Mesothelial cell of epicardium (in vitro differentiated cells): Measurements from ENCODE around the gene KPNA1. TPM values are rescaled to one million over a fixed set of nuclear protein-coding genes. Genes with fewer than 3 reads are reported as not detected.

ENCODE experiments used
- DNase-seq, 2 experiments: peaks; one replicate each; pipeline ENCODE4 v3.0.0; 2021; ENCODE audit warnings: low spot score in 2 of 2; ENCODE audit not compliant: unreplicated experiment in 2 of 2
- H3K27ac Mint-ChIP-seq: 2 replicates; pipeline ENCODE4 v1.8.0; 2021; ENCODE audit warnings: mixed read lengths
- H3K27me3 Mint-ChIP-seq: 2 replicates; pipeline ENCODE4 v1.8.0; 2021; ENCODE audit warnings: low read depth, mixed read lengths
- H3K36me3 Mint-ChIP-seq: 2 replicates; pipeline ENCODE4 v1.8.0; 2021; ENCODE audit warnings: mixed read lengths
- H3K4me1 Mint-ChIP-seq: 2 replicates; pipeline ENCODE4 v1.8.0; 2021; ENCODE audit warnings: mixed read lengths
- H3K4me3 Mint-ChIP-seq: 2 replicates; pipeline ENCODE4 v1.8.0; 2021; ENCODE audit warnings: mild to moderate bottlenecking, moderate library complexity, mixed read lengths
- H3K9me3 Mint-ChIP-seq: 2 replicates; pipeline ENCODE4 v1.8.0; 2021; ENCODE audit warnings: mixed read lengths
- total RNA-seq: library from RNA; stranded (reverse); gene quantifications from 3 replicates; pipeline ENCODE4 v1.2.1, GENCODE V29; 2021
- TF ChIP-seq, protein P1 (sequence below): fragments of 200-600 bp; sonication (generic); IDR thresholded peaks from one replicate; pipeline ENCODE4 v1.5.0; 2021; ENCODE audit warnings: antibody characterized with exemption; ENCODE audit not compliant: unreplicated experiment

Gene KPNA1
- 63.4 to 66.3 TPM (median 65.6 TPM) in 3 replicates for total RNA-seq

GRCh38 chr3:122514123-122515019 is at the start of gene KPNA1:
Gene KPNA1, minus strand, starts transcription at chr3:122514939. Its CDS starts 18,374 bp downstream, at chr3:122496565.
- DNase-seq: peak; percentile 86 to 91
- H3K4me1 Mint-ChIP-seq: peaks cover 23% of the 10 kb centered on the region
- peak within 1 kb of the TSS; percentile 94 for H3K27ac Mint-ChIP-seq
- H3K9me3 Mint-ChIP-seq: peaks cover 8% of the 10 kb centered on the region
- peaks cover 3% of the 10 kb centered on the region for H3K27me3 Mint-ChIP-seq
- TF ChIP-seq, protein P1, sequence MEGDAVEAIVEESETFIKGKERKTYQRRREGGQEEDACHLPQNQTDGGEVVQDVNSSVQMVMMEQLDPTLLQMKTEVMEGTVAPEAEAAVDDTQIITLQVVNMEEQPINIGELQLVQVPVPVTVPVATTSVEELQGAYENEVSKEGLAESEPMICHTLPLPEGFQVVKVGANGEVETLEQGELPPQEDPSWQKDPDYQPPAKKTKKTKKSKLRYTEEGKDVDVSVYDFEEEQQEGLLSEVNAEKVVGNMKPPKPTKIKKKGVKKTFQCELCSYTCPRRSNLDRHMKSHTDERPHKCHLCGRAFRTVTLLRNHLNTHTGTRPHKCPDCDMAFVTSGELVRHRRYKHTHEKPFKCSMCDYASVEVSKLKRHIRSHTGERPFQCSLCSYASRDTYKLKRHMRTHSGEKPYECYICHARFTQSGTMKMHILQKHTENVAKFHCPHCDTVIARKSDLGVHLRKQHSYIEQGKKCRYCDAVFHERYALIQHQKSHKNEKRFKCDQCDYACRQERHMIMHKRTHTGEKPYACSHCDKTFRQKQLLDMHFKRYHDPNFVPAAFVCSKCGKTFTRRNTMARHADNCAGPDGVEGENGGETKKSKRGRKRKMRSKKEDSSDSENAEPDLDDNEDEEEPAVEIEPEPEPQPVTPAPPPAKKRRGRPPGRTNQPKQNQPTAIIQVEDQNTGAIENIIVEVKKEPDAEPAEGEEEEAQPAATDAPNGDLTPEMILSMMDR: no peak
- H3K36me3 Mint-ChIP-seq: no peaks in the 10 kb centered on the region
- peak within 1 kb of the TSS; percentile 85 for H3K4me3 Mint-ChIP-seq

DNA sequence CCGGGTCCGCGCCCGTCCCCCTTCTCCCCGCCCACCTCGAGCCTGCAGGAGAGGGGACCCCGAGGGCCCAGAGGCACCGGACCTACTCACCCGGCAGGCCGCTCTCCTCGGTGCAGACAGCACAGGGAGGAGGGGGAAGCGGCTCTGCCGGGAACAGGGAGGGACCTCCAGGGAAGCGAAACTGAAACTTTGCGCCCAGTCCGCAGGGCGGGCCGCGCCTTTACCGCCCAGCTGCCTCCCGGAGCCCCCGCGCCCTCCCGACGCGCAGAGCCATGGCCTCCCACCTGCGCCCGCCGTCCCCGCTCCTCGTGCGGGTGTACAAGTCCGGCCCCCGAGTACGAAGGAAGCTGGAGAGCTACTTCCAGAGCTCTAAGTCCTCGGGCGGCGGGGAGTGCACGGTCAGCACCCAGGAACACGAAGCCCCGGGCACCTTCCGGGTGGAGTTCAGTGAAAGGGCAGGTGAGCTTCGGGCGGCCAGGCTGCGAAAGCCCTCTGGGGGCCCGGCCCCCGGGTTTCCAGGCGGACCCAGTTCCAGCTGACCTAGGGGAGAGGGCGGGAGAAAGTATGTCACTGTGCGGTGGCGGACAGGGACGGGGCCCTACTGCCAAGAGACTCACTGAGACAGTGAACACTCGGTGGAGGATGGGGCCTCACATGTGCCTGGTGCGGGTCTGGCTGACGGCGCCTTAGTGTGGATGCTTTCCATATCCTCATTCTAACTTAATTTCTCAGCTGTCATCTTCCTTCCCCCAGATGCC is 49.6 kb upstream of the KPNA1 start, which contains the start of the genes DTX3L and PARP9:
Gene DTX3L, plus strand, starts transcription at position 184 of the 758 bp plus-strand sequence. Its CDS starts 89 bp downstream, at position 273.
Gene PARP9, minus strand, starts transcription at position 146 of the 758 bp plus-strand sequence. CDS start 4,680 bp downstream, outside the sequence.
- Mint-ChIP-seq H3K4me3 (peak within 1 kb of the TSS; percentile 72), H3K36me3 (peaks cover 27% of the 10 kb centered on the region), H3K9me3 (no peaks in the 10 kb centered on the region), H3K4me1 (peaks cover 24% of the 10 kb centered on the region), H3K27me3 (no peaks in the 10 kb centered on the region), H3K27ac (peak within 1 kb of the TSS; percentile 96)
- TF ChIP-seq, protein P1: no peak
- peak; percentile 42 to 76 for DNase-seq

- DNase-seq: no peak
- H3K4me3 Mint-ChIP-seq: peak overlapping the region; percentile 72
- H3K9me3 Mint-ChIP-seq: no peaks in the 10 kb centered on the region
- TF ChIP-seq, protein P1: no peak
- H3K36me3 Mint-ChIP-seq: peaks cover 20% of the 10 kb centered on the region
- no peaks in the 10 kb centered on the region for H3K27me3 Mint-ChIP-seq
- H3K4me1 Mint-ChIP-seq: peaks cover 22% of the 10 kb centered on the region
- H3K27ac Mint-ChIP-seq: peak overlapping the region; percentile 96
These were observed 48.9 kb upstream of the KPNA1 start for GRCh38 chr3:122563717-122564025.

- H3K36me3 Mint-ChIP-seq: peaks cover 17% of the 10 kb centered on the region
- H3K9me3 Mint-ChIP-seq: no peaks in the 10 kb centered on the region
- DNase-seq: no peak
- H3K4me3 Mint-ChIP-seq: peak overlapping the region; percentile 72
- TF ChIP-seq, protein P1: no peak
- peak overlapping the region; percentile 96 for H3K27ac Mint-ChIP-seq
- H3K4me1 Mint-ChIP-seq: peaks cover 22% of the 10 kb centered on the region
- H3K27me3 Mint-ChIP-seq: no peaks in the 10 kb centered on the region
These were observed 48.4 kb upstream of the KPNA1 start for GRCh38 chr3:122562923-122563716.

- peaks cover 8% of the 10 kb centered on the region for H3K36me3 Mint-ChIP-seq
- no peaks in the 10 kb centered on the region for H3K27me3 Mint-ChIP-seq
- no peaks in the 10 kb centered on the region for H3K9me3 Mint-ChIP-seq
- H3K4me3 Mint-ChIP-seq: no peak overlapping the region
- H3K4me1 Mint-ChIP-seq: peaks cover 21% of the 10 kb centered on the region
- DNase-seq: peak in 1 of 2 experiments; percentile 47
- peak overlapping the region; percentile 55 for H3K27ac Mint-ChIP-seq
- TF ChIP-seq, protein P1: peak; percentile 40
These were observed 45.9 kb upstream of the KPNA1 start for GRCh38 chr3:122560680-122561079.
